ENCODE measurements around the gene IFT25.
A peak's percentile ranks its signal among the peaks of the same experiment; 100 is the strongest.
"Not testable (repeated sequence)": the region's sequence is repeated elsewhere in the genome, so short reads cannot be mapped to it uniquely, and the experiment has no call there.

Gene IFT25

DNA sequence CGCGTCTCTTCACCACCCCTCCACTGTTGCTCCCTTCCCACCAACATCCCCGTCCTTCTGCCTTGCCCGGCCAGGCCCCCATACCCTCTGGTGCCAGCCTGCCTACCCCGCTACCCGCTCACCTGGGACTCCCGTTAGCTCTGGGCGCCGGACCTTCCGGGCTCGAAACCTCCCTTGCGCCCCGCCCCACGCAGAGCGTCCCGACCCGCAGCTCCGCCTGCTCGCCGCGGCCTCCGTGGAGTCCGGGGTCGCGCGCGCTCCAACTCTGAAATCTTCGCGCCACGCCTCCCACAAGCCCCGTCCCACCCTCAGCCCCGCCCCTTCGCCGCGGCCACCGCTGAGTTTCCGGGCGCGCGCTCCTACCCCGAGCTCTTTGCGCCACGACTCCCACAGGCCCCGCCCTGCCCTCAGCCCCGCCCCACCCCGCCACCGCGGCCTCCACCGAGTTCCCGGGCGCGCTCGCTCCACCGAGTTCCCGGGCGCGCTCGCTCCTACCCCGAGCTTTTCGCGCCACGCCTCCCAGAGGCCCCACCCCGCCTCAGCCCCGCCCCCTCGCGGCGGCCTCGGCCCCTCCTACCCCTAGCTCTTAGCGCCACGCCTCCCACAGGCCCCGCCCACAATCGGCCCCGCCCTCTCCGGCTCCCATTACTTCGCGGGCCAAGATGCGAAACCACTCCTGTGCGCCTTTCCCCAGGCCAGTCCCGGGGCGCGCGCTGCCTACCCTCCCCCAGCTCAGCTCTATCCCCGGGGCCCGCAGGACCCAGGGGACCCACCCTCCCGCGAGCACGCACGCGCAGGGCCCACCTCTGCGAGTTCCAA lies at the start of gene IFT25:
Gene IFT25, minus strand, starts transcription at position 267 of the 819 bp plus-strand sequence. CDS start 5,617 bp downstream, outside the sequence.
- peak; percentile 94 for DNase-seq (ENCODE audit: low read depth)

DNA sequence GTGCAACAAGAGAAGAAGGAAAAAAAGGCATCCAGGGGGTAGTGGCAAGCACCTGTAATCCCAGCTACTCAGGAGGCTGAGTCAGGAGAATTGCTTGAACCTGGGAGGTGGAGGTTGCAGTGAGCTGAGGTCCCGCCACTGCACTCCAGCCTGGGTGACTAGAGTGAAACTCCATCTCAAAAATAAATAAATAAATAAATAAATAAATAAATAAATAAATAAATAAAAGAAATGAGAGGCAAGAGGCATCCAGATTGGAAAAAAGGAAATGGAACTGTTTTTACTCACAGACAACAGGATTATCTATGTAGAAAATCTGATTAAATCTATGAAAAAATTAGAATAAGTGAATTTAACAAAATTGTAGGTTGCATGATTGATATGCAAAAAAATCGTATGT lies 49.0 kb upstream of the IFT25 start:
- DNase-seq (ENCODE audit: low read depth), result not testable (repeated sequence)

DNA sequence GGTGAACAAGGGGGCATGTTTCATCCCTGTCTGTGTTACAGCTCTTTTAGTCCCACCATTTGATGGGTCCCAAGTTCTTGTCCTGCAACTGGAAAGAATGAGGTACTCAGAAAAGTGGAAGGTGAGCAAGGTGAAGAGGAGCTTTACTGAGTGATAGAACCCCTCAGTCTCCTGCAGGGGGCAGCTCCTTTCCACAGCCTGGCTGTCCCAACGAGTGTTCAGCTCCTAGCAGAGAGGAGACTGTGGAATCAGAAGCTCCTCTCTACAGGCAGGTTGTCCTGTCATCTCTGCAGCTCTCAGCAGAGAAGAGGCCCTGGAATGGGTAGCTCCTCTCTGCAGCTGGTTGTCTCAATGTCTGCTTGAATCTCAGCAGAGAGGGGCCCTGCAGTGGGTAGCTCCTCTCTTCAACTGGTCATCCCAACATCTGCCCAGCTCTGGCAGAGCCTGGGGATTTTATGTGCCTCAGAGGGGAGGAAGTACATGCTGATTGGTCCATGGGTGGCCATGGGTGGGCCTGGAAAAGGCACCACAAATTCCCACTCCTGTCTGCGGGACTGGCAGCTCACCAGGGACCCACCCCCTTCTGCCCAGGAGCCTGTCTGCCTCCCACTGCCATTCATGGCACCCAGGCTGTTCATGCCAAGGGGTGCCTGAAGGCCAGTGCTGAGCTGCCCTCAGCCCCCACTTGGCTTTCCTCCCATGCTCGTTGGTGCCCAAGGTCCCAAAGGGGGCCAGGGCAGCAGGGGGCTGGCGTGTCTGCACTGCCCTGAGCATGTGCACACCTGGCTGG lies 46.8 kb upstream of the IFT25 start:
- no peak for DNase-seq (ENCODE audit: low read depth)

DNA sequence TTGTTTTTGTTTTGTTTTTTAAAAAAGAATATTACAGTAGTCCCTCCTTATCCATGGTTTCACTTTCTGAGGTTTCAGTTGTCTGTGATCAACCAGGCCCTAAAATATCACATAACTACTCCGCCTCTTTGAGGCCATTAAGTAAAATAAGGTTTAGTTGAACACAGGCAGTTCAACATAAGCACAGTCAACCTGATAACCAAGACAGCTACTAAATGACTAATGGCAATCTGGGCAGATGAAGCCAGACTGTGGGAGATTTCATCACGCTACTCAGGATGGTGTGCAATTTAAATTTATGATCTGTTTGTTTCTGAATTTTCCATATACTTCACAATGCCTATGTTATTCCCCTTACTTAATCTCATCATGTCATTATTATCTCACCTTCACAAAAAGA lies 42.4 kb upstream of the IFT25 start:
- no peak for DNase-seq (ENCODE audit: low read depth)

DNA sequence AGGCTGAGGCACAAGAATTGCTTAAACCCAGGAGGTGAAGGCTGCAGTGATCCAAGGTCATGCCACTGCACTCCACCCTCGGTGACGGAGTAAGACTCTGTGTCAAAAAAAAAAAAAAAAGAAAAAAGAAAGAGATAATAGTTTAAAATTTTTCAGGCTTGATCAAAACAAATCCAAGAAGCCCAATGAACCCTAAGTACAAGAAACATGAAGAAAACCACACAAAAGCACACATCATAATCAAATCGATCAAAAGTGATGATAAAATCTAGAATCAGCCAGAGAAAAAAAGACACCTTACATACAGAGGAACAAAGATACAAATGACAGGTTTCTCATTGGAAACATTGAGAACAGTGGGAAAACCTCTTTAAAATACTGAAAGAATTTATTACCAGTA lies 41.0 kb upstream of the IFT25 start:
- no peak for DNase-seq (ENCODE audit: low read depth)

DNA sequence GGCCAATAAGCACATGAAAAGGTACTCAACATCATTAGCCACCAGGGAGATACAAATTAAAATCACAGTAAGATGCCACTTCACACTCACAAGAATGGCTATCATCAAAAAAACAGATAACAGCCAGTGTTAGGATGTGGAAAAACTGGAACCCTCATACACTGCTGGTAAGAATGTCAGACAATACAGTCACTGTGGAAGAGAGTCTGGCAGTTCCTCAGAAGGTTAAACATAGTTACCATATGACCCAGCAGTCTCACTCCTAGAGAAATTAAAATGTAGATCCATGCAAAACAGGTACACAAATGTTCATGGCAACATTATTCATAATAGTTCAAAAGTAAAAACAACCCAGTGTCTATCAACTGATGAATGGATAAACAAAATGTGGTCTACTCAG lies 39.2 kb upstream of the IFT25 start:
- no peak for DNase-seq (ENCODE audit: low read depth)

DNA sequence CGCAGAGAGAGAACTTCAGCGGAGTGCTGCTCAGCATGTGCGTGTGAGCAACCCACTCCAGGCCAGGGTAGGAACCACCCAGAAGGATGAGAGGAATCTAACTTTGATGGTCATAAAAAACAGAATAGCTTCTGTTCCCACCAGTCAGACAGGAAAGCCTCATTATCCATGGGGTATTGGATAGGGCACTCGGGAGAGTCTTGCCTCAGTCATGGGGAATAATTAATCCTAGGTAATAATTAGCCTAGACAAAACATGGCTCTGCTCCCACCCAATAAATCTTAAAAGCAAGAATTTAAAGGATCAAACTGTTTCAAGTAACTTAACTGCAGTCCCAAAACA lies 37.2 kb upstream of the IFT25 start:
- DNase-seq (ENCODE audit: low read depth), result no peak

DNA sequence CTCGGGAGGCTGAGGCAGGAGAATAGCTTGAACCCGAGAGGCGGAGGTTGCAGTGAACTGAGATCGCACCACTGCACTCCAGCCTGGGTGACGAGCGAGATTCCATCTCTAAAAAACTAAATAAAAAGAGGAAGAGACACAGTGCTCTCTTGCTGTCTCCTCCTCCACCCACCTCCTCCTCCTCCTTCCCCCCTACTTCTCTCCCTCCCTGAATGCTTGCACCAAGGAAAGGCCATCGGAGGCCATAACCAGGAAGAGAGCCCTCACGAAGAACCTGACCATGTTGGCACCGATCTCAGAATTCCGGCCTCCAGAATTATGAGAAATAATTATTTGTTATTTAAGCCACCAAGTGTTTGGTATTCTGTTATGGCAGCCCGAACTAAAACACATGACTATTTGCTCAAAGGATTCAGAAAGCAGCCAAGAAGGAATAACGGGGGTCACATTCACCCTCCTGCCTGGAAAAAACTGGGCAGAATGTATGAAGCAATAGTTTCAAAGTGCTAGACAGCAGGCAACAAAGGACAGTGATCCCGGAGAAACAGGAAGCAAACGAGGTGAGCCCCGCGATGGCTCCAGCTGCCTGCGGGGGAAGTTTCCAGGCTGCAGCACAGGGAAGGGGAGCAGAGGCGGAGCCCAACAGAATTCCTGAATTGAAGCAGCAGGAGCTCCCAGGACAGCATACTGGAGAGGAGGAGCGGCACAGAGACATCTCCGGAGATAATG lies 36.7 kb upstream of the IFT25 start:
- peak; percentile 24 for DNase-seq (ENCODE audit: low read depth)

DNA sequence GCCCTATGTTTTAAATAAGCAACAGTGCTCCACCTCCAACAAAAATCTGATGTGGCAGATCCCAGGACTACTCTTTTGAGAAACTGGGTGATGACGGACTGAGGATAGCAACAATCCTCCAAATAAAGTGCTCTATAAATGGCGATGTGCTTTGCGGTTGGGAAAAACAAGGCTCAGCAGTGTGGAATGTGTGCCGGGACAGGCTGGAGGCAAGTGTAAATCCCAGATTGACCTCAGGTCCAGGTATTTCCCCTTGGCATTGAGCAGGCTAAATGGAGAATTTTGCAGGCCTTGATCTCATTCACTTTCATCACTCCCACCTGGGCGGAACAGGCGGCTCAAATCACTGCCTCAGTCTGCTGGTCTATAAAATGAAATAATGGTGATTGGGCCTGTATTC lies 35.7 kb upstream of the IFT25 start:
- no peak for DNase-seq (ENCODE audit: low read depth)

DNA sequence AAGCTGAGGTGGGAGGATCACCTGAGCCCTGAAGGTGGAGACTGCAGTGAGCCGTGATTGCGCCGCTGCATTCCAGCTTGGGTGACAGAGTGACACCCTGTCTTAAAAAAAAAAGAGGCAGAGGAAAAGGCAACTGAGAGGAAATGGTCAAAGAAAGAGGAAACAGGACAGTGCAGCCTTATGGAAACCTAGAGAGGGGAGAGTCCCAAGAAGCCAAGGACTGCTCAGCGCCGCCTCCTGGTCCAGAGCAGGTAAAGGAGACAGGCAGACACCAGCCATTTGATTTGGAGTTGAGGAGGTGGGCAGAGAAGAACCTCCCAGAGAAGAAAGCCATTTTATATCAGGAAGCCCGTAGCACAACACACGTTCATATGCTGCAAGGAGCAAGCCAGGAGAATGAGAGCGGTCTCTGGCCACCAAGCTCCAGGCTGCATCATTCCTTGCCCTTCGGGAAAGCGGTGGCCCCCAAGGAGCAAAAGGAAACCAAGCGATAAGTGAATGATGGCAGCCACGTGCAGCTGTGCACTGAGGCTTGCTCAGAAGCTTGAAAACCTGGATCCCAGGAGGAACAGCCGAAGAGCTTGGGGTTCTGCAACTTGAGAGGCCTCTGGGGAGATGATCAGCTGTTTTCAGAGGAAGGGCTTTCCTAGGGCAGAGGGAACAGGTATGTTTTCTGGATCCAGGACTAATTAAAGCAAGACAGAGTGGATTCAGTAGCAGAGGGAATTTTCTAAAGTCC lies 34.4 kb upstream of the IFT25 start:
- DNase-seq (ENCODE audit: low read depth), result no peak

DNA sequence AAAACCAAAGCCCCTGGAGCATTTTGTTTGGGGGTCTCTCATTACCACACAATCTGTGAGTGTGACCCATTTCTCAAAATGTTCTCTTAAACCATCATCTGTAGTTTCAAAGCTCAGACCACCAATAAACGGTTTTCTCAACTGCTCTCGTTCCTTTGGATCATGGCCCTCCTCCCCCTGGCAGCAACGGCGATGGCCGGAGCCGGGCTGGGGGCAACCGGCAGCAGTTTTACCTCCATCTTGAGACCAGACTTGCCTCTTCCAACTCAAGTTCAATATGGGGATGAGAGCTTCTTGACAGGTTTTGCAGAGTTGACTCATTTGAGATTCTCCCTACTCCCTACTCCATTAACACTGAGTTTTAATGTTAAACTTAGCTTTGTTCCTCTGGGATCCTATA lies 30.4 kb upstream of the IFT25 start:
- no peak for DNase-seq (ENCODE audit: low read depth)

DNA sequence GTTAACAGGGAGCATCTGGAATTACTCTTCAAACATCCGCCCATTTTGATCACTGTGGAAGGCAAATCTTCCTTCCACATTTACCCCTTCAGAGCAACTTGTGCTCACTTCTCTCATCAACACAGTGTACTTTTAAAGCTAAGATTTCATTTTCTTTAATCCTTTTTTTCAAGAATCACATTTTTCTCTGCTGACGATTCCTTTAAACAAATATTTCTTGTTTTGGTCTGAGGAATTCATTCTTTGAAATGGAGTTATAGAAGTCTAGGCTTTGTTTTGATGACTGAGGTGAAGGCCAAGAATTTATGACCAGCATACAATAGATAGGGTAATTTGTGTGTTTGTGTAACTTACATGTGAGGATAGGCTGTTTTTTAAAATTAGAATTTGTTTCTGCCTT lies 26.2 kb upstream of the IFT25 start:
- no peak for DNase-seq (ENCODE audit: low read depth)

DNA sequence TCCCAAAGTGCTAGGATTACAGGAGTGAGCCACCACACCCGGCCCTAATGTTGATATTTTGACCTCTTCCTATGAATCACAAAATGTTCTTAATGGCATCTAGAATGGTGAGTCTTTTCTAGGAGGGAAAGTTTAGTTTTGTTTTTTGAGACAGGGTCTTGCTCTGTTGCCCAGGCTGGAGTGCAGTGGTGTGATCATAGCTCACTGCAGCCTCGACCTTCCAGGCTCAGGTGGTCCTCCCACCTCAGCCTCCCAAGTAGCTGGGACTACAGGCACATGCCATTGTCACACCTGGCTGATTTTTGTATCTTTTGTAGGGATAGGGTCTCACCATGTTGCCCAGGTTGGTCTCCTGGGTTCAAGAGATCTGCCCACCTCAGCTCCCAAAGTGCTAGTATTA lies 23.8 kb upstream of the IFT25 start:
- not testable (repeated sequence) for DNase-seq (ENCODE audit: low read depth)

DNA sequence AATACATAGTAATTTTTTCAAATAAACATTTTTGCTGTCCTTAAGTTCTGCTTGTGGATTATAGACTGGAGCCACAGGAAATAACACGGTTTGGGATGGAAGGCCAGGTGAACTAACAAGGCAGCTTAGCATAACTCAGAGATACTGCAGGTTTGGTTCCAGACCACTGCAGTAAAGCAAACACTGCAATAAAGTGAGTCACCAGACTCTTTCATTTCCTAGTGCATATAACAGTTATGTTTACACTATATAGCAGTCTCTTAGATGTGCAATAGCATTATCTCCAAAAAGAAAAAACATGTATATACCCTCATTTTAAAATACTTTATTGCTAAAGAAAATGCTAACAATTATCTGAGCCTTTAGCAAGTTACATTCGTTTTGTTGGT lies 22.6 kb upstream of the IFT25 start:
- DNase-seq (ENCODE audit: low read depth), result no peak

DNA sequence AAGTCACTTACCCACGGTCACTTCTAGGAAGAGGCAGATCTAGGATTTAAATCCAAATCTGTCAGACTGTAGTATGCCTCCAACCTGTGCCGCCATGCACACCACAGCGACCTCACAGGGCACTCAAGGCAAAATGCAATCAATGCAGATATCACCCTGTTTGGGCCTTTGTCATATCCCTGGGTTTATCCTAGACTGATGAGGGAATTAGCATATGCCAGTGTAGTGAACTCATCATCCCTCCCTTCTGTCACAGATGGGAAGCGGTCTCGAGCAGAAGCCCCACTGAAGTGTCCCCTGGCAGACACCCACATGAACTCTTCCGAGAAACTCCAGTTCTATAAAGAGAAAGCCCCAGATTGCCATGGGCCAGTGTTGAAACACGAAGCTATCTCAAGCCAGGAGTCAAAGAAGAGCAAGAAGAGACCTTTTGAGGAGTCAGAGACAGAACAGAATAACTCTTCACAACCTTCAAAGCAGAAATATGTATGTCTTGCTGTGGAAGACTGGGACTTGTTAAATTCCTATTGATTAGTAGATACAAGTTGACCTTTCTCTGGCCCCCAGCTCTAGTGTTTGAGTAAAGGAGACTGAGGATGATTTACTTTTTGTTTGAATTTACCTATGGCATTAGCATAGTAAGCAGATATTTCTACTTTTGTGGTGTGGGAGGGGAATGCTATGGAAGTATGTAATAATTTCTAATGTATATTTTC lies 22.1 kb upstream of the IFT25 start:
- DNase-seq (ENCODE audit: low read depth), result no peak

DNA sequence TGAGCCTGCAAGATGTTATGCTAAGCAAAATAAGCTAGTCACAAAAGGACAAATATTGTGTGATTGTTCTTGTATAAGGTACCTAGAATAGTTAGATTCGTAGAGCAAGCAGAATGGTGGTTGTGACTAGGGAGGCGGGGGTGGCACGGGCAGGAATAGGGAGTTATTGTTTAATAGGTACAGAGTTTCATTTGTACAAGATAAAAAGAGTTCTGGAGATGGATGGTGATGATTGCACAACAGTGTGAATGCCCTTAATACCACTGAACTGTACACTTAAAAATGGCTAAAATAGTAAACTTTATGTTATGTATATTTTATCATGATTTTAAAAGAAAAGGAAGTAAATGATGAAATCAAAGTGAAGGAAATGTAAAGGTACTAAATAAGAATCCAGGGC lies 21.3 kb upstream of the IFT25 start:
- no peak for DNase-seq (ENCODE audit: low read depth)

DNA sequence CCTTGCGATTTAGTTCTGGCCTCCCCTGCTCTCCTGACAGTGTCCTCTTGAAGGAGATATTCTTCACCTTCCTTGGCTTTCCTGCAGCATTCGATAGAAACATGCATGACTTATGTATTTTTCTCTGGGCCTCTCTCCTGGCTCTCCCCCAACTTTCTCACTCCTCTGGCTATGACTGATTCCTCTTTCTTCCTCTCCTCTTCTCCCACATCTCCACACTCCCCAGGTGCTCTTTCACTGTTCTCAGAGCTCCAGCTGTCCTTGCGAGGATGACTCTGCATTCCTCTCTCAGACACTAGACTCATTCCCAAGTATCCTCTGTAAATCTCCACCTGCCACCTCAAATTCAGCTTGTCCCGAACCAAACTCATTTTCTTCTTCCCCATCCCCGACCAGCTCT lies 18.6 kb upstream of the IFT25 start:
- no peak for DNase-seq (ENCODE audit: low read depth)

DNA sequence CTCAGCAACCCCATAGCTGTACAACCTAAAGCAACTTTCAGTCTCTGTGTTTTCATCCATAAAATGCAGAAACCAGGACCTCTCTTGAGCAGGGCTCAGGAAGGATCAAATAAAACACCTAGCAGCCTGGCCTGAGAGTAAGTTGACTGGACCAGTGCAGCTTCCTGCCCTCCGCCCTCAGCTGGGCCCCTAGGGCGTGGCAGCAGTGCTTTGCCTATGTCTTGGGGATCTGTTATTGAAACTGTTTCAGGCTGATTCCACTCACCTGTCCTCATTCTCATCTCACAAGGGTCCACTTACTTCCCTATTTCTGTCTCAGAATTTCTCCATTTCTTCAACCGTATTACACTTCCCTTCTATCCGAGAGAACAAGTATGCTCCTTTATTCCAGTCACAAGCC lies 18.0 kb upstream of the IFT25 start:
- no peak for DNase-seq (ENCODE audit: low read depth)

DNA sequence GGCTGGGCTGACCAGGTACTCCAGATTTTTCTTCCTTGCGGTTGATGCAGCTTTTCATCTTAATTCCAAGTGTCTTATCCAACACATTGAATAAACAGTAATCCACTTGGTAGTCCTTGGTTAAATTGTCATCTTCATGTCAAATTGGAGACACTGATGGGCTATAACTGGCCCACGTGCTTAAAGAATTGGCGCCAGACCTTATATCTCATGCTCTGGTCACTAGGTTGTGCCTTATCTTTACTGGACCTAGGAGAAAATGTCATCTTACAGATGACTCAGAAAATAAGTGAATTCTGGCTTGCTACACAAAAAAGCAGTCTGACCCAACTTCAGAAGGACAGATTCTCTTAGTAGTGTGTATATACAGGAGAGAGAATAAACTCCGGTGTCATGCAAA lies 16.9 kb upstream of the IFT25 start:
- no peak for DNase-seq (ENCODE audit: low read depth)

DNA sequence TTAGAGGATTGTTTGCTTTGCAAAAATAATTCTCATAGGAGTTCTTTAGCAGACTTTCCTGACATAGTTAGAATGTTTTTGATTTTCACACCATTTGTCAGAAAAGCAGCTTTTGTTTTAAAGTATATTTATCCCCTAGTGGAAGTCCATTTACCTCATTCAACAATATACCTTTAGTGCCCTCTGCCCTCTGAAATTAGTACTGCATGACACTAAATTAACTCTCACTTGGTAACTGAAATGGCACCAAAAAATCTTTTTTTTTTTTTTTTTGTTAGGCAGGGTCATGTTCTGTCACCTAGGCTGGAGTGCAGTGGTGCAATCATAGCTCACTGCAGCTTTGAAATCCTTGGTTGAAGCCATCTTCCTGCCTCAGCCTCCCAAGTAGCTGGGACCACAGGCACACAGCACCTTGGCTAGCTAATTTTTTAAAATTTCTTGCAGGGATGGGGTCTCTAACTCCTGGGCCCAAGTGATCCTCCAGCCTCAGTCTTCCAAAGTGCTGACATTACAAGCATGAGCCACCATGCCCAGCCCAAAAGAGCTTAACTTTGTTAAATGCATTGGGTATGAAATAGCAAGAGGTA lies 14.3 kb upstream of the IFT25 start:
- no peak for DNase-seq (ENCODE audit: low read depth)

DNA sequence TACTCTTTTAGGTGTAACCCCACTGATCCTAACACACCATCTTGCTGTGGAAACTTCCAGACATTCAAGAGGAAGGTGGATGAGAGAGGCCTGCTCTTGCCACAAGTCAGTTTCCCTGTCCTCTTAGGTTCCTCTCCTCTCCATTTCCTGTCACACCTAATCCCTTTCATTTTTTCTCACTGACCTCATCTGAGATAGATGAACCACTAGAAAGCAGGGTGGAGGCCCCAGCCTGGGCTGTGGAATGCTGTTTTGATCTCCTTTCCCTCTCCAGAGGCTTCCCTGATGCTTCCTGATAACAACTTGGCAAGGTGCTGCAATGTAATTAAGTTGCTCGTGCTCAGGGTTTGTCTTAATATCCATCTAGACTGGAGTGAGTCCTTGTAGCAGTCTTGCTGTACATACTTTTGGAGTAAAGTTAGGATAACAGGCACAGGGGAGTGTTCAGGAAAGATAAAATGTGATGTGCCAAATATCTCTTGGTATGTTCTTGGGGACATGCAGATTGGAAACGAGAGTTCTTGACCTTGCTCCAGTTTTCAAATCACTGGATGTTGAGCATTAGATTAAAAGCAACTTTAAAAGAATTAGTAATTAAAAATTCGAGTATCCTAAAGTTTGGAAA lies 11.8 kb upstream of the IFT25 start:
- no peak for DNase-seq (ENCODE audit: low read depth)
